ENCODE measurements around the gene PDZD8.

Gene PDZD8

DNA sequence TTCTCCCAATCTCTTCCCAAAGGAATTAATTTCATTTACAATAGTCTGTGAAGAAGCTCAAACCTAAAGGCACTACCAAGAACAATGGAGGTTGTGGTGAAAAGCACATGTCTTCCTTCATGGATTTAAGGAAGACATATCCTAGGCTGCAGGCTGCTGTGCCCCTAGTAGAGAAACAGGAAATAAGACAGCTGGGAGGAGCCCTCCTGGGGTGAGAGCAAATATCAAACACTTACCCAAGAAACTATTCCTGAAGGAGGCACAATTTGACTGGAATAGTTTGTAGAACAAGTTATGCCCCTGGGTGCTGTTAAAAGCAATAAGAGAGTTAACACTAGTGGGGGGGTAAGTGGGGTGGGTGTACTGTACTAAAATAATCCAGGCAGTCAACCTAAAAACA is 30.1 kb downstream of the PDZD8 start:
- Histone ChIP-seq H3K4me3 (no peak overlapping the region), H3K9me3 (no peaks in the 10 kb centered on the region), H3K27me3 (no peaks in the 10 kb centered on the region), H3K27ac (no peak overlapping the region), H3K4me1 (peaks cover 0 to 9% (median 0%) of the 10 kb centered on the region in 4 donors), H3K36me3 (no peaks in the 10 kb centered on the region)
- intact Hi-C loops (cut with DNase I; ENCODE audit: low total_unique reads): no loop called here
- TF ChIP-seq, protein P1, sequence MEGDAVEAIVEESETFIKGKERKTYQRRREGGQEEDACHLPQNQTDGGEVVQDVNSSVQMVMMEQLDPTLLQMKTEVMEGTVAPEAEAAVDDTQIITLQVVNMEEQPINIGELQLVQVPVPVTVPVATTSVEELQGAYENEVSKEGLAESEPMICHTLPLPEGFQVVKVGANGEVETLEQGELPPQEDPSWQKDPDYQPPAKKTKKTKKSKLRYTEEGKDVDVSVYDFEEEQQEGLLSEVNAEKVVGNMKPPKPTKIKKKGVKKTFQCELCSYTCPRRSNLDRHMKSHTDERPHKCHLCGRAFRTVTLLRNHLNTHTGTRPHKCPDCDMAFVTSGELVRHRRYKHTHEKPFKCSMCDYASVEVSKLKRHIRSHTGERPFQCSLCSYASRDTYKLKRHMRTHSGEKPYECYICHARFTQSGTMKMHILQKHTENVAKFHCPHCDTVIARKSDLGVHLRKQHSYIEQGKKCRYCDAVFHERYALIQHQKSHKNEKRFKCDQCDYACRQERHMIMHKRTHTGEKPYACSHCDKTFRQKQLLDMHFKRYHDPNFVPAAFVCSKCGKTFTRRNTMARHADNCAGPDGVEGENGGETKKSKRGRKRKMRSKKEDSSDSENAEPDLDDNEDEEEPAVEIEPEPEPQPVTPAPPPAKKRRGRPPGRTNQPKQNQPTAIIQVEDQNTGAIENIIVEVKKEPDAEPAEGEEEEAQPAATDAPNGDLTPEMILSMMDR (IDR thresholded peaks at IDR 0.05): no peak
- no peak for DNase-seq

DNA sequence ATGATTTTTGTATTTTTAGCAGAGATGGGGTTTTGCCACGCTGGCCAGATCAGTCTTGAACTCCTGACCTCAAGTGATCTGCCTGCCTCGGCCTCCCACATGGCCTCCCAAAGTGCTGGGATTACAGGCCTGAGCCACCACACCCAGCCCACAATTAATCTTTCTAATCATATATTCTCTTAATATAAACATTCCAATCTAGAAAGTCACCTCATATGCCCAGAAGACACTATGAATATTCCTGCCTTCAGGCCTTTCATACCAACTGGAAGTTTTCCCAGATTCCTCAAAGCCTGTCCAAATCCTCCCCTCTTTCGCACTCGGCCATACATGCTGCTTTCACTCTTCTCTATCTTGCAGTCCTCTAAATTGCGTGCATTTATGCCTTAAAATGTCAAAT is 32.6 kb downstream of the PDZD8 start:
- TF ChIP-seq, protein P1 (IDR thresholded peaks at IDR 0.05): no peak
- Histone ChIP-seq H3K4me3 (no peak overlapping the region), H3K9me3 (no peaks in the 10 kb centered on the region), H3K4me1 (peaks cover 0 to 14% (median 0%) of the 10 kb centered on the region in 4 donors), H3K27ac (no peak overlapping the region), H3K27me3 (no peaks in the 10 kb centered on the region), H3K36me3 (no peaks in the 10 kb centered on the region)
- DNase-seq: no peak
- intact Hi-C loops (cut with DNase I; ENCODE audit: low total_unique reads): no loop called here

DNA sequence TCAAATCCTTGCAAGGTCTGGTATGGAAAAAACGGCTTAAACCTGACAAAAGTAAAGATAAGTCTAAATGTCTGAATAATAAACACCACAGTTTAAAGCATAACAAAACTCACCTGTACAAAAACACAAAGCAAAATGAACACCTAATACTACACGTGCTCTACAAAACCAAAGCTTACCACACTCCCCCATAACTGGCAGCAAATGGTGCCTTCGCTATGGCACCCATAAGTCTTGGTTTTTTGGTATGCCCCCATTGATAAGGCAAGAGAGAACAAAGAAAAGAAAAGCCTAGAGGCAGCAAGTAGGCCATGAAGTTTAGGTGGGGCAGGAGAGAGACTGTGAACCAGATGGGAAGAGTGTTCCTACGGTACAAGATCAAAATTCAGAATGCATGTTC is 34.2 kb downstream of the PDZD8 start:
- TF ChIP-seq, protein P1 (IDR thresholded peaks at IDR 0.05): no peak
- no peaks in the 10 kb centered on the region for H3K9me3 ChIP-seq
- intact Hi-C loops (cut with DNase I; ENCODE audit: low total_unique reads): no loop called here
- no peaks in the 10 kb centered on the region for H3K36me3 ChIP-seq
- H3K4me1 ChIP-seq: peaks cover 0 to 14% (median 0%) of the 10 kb centered on the region in 4 donors
- DNase-seq: no peak
- H3K4me3 ChIP-seq: no peak overlapping the region
- no peak overlapping the region for H3K27ac ChIP-seq
- H3K27me3 ChIP-seq: no peaks in the 10 kb centered on the region

DNA sequence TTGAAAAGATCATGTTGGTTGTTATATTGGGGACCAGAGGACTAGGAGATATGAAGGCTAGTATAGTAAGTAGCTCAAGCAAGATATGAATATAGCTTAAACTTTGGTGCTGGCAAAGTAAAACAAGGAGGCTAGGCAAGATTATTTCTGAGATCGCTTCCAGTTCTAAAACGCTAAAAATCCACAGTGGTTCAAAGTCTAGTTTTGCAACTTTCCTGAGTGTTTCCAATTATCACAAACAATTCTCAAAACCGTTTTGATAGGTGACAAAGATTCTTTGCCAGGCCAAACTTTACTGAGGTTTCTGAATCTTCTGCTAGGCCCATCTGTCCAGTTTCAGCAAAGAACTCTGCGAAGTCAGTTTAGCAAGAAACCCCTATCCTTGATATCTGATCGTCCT is 35.3 kb downstream of the PDZD8 start:
- no peak for DNase-seq
- Histone ChIP-seq H3K27me3 (no peaks in the 10 kb centered on the region), H3K36me3 (peaks cover 0 to 8% (median 0%) of the 10 kb centered on the region in 3 donors), H3K4me1 (peaks cover 0 to 14% (median 0%) of the 10 kb centered on the region in 4 donors), H3K27ac (no peak overlapping the region), H3K9me3 (no peaks in the 10 kb centered on the region), H3K4me3 (no peak overlapping the region)
- TF ChIP-seq, protein P1 (IDR thresholded peaks at IDR 0.05): no peak
- intact Hi-C loops (cut with DNase I; ENCODE audit: low total_unique reads): no loop called here

DNA sequence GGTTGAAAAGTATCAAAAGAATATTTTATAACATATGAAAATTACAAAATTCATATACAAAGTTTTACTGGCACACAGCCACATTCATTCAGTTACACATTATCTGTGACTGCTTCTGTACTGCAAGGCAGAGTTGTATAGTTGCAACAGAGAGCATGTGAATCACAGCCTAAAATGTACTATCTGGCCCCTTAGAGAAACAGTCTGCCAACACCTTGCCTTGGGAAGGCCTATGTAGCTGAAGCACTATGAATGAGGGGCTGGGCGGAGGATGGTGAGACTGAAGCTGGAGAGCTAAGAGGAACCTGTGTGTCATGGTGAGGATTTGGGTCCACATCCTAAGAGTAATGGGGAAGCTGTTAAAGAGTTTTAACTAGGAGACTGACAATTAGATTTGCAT is 35.7 kb downstream of the PDZD8 start:
- Histone ChIP-seq H3K27me3 (no peaks in the 10 kb centered on the region), H3K36me3 (peaks cover 0 to 8% (median 0%) of the 10 kb centered on the region in 3 donors), H3K27ac (no peak overlapping the region), H3K4me1 (peaks cover 0 to 14% (median 0%) of the 10 kb centered on the region in 4 donors), H3K9me3 (no peaks in the 10 kb centered on the region), H3K4me3 (no peak overlapping the region)
- TF ChIP-seq, protein P1 (IDR thresholded peaks at IDR 0.05): no peak
- no peak for DNase-seq
- intact Hi-C loops (cut with DNase I; ENCODE audit: low total_unique reads): no loop called here

DNA sequence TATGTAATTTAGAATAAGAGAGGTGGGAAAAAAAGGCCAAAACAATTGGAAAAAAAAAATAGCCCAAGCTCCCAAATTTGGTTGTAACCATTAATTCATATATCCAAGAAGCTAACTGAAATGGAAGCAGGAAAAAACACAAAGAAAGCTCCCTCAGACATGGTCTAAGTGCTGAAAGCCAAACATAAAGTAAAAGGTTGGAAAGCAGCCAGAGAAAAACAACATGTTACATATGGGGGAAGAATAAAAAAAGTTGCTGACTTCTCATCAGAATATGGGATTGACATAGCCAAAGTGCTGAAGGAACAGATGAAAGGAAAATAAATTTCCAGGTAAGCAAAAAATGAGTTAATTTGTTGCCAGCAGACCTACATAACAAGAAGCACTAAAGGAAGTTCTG is 40.3 kb downstream of the PDZD8 start:
- H3K9me3 ChIP-seq: peaks cover 0 to 6% (median 0%) of the 10 kb centered on the region in 3 donors
- H3K27ac ChIP-seq: no peak overlapping the region
- DNase-seq: no peak
- TF ChIP-seq, protein P1 (IDR thresholded peaks at IDR 0.05): no peak
- no peaks in the 10 kb centered on the region for H3K27me3 ChIP-seq
- H3K4me3 ChIP-seq: no peak overlapping the region
- intact Hi-C loops (cut with DNase I; ENCODE audit: low total_unique reads): no loop called here
- peaks cover 0 to 6% (median 0%) of the 10 kb centered on the region in 4 donors for H3K4me1 ChIP-seq
- H3K36me3 ChIP-seq: peaks cover 0 to 15% (median 8%) of the 10 kb centered on the region in 3 donors
